ENCODE measurements around the gene MRPS35.

Gene MRPS35

GRCh38 chr12:27769142-27769673, 58.6 kb downstream of the MRPS35 start:
- TF ChIP-seq REST (IDR thresholded peaks at IDR 0.05; ENCODE audit: insufficient read depth in 1 of 2, low read depth in 2 of 2, low read length in 2 of 2) = no peak
- TF ChIP-seq POLR2AphosphoS5 (IDR thresholded peaks at IDR 0.05; ENCODE audit: low read depth, low read length) = no peak
- no peak for TF ChIP-seq FOXP2 (optimal IDR thresholded peaks at IDR 0.05; ENCODE audit: borderline replicate concordance, extremely low read depth, extremely low read length, insufficient read depth)

GRCh38 chr12:27771481-27772327, 61.1 kb downstream of the MRPS35 start:
- no peak for TF ChIP-seq REST (IDR thresholded peaks at IDR 0.05; ENCODE audit: insufficient read depth in 1 of 2, low read depth in 2 of 2, low read length in 2 of 2)
- no peak for TF ChIP-seq FOXP2 (optimal IDR thresholded peaks at IDR 0.05; ENCODE audit: borderline replicate concordance, extremely low read depth, extremely low read length, insufficient read depth)
- no peak for TF ChIP-seq TAF1 (IDR thresholded peaks at IDR 0.05; ENCODE audit: borderline replicate concordance, insufficient read depth, low read length)
- TF ChIP-seq POLR2AphosphoS5 (IDR thresholded peaks at IDR 0.05; ENCODE audit: low read depth, low read length) = no peak
- TF ChIP-seq SIN3A (IDR thresholded peaks at IDR 0.05; ENCODE audit: borderline replicate concordance, insufficient read depth, low read length) = no peak

GRCh38 chr12:27772328-27773049, 61.9 kb downstream of the MRPS35 start:
- TF ChIP-seq FOXP2 (optimal IDR thresholded peaks at IDR 0.05; ENCODE audit: borderline replicate concordance, extremely low read depth, extremely low read length, insufficient read depth) = no peak
- TF ChIP-seq POLR2AphosphoS5 (IDR thresholded peaks at IDR 0.05; ENCODE audit: low read depth, low read length) = no peak
- TF ChIP-seq REST (IDR thresholded peaks at IDR 0.05; ENCODE audit: insufficient read depth in 1 of 2, low read depth in 2 of 2, low read length in 2 of 2) = no peak
- no peak for TF ChIP-seq TAF1 (IDR thresholded peaks at IDR 0.05; ENCODE audit: borderline replicate concordance, insufficient read depth, low read length)
- TF ChIP-seq SIN3A (IDR thresholded peaks at IDR 0.05; ENCODE audit: borderline replicate concordance, insufficient read depth, low read length) = no peak

- TF ChIP-seq REST (IDR thresholded peaks at IDR 0.05; ENCODE audit: insufficient read depth in 1 of 2, low read depth in 2 of 2, low read length in 2 of 2) (no peak), FOXP2 (optimal IDR thresholded peaks at IDR 0.05; ENCODE audit: borderline replicate concordance, extremely low read depth, extremely low read length, insufficient read depth) (no peak), SIN3A (IDR thresholded peaks at IDR 0.05; ENCODE audit: borderline replicate concordance, insufficient read depth, low read length) (no peak), POLR2AphosphoS5 (IDR thresholded peaks at IDR 0.05; ENCODE audit: low read depth, low read length) (no peak), TAF1 (IDR thresholded peaks at IDR 0.05; ENCODE audit: borderline replicate concordance, insufficient read depth, low read length) (no peak)
Measured at GRCh38 chr12:27777141-27777540, 66.5 kb downstream of the MRPS35 start.
